HAP-1 (cell line): ENCODE data around the gene NF1.
"Not testable (repeated sequence)": the region's sequence is repeated elsewhere in the genome, so short reads cannot be mapped to it uniquely, and the experiment has no call there.

Experiments
- DNase-seq, 2 experiments: peaks; one replicate each; pipeline ENCODE4 v3.0.0-alpha.2; 2016 to 2020; ENCODE audit warnings: low spot score in 2 of 2
- H3K27me3 ChIP-seq: fragments of 250-450 bp; sonication (Bioruptor Pico); 2 replicates; pipeline ENCODE4 v1.5.1; 2020; ENCODE audit warnings: low read depth, mild to moderate bottlenecking, moderate library complexity
- H3K36me3 ChIP-seq: fragments of 250-450 bp; sonication (Bioruptor Pico); replicated peaks from 2 replicates; pipeline ENCODE4 v1.5.1; 2020; ENCODE audit warnings: mild to moderate bottlenecking
- H3K4me1 ChIP-seq: fragments of 250-450 bp; sonication (Bioruptor Pico); 2 replicates; pipeline ENCODE4 v1.5.1; 2020; ENCODE audit warnings: mild to moderate bottlenecking
- H3K4me3 ChIP-seq: fragments of 250-450 bp; sonication (Bioruptor Pico); 2 replicates; pipeline ENCODE4 v1.5.1; 2020; ENCODE audit warnings: mild to moderate bottlenecking, moderate library complexity
- H3K9me3 ChIP-seq: fragments of 250-450 bp; sonication (Bioruptor Pico); 2 replicates; pipeline ENCODE4 v1.5.1; 2020; ENCODE audit warnings: mild to moderate bottlenecking, moderate library complexity
- in situ Hi-C: fragments of 300-500 bp; cut with MboI; formaldehyde crosslinking; loops from 3 replicates; pipeline ENCODE4 v1.14.3; 2020; ENCODE audit warnings: low sequenced_read_pairs, inconsistent platforms, mixed read lengths

Gene NF1

GRCh38 chr17:31249835-31250141 lies 155.0 kb downstream of the NF1 start:
- no peak overlapping the region for H3K4me3 ChIP-seq
- DNase-seq, result no peak
- no peaks in the 10 kb centered on the region for H3K27me3 ChIP-seq
- peaks cover 4% of the 10 kb centered on the region for H3K4me1 ChIP-seq
- peaks cover 7% of the 10 kb centered on the region for H3K36me3 ChIP-seq
- in situ Hi-C loops, result no loop called here
- no peaks in the 10 kb centered on the region for H3K9me3 ChIP-seq

- Histone ChIP-seq H3K4me3 (no peak overlapping the region), H3K27me3 (no peaks in the 10 kb centered on the region), H3K9me3 (no peaks in the 10 kb centered on the region), H3K4me1 (peaks cover 4% of the 10 kb centered on the region), H3K36me3 (peaks cover 5% of the 10 kb centered on the region)
- in situ Hi-C loops, result no loop called here
- DNase-seq, result no peak
Measured at GRCh38 chr17:31250229-31250628, 155.5 kb downstream of the NF1 start.

- Histone ChIP-seq H3K4me3 (no peak overlapping the region), H3K9me3 (no peaks in the 10 kb centered on the region), H3K4me1 (no peaks in the 10 kb centered on the region), H3K36me3 (peaks cover 5% of the 10 kb centered on the region), H3K27me3 (no peaks in the 10 kb centered on the region)
- no peak for DNase-seq
- in situ Hi-C loops, result no loop called here
Measured at GRCh38 chr17:31251105-31251969, 156.6 kb downstream of the NF1 start.

GRCh38 chr17:31251970-31252328 lies 157.2 kb downstream of the NF1 start:
- peaks cover 5% of the 10 kb centered on the region for H3K36me3 ChIP-seq
- no peak overlapping the region for H3K4me3 ChIP-seq
- DNase-seq, result no peak
- H3K9me3 ChIP-seq, result no peaks in the 10 kb centered on the region
- no peaks in the 10 kb centered on the region for H3K4me1 ChIP-seq
- H3K27me3 ChIP-seq, result no peaks in the 10 kb centered on the region
- in situ Hi-C loops, result no loop called here

- in situ Hi-C loops, result no loop called here
Measured at GRCh38 chr17:31252741-31253140, 158.0 kb downstream of the NF1 start.

GRCh38 chr17:31254654-31255053 lies 159.9 kb downstream of the NF1 start:
- H3K36me3 ChIP-seq, result 0 out of 2 replicates have a peak, but pooled peaks cover 3% of the 10 kb centered on the region
- no peaks in the 10 kb centered on the region for H3K4me1 ChIP-seq
- no peak overlapping the region for H3K4me3 ChIP-seq
- no peaks in the 10 kb centered on the region for H3K27me3 ChIP-seq
- H3K9me3 ChIP-seq, result no peaks in the 10 kb centered on the region
- in situ Hi-C loops, result no loop called here
- DNase-seq, result no peak

More at GRCh38 chr17:31252741-31253140, 158.0 kb downstream of the NF1 start:
- H3K9me3 ChIP-seq, result no peaks in the 10 kb centered on the region
- no peaks in the 10 kb centered on the region for H3K4me1 ChIP-seq
- no peak for DNase-seq
- peaks cover 5% of the 10 kb centered on the region for H3K36me3 ChIP-seq
- H3K27me3 ChIP-seq, result no peaks in the 10 kb centered on the region
- H3K4me3 ChIP-seq, result no peak overlapping the region

- Histone ChIP-seq H3K4me1 (no peaks in the 10 kb centered on the region), H3K9me3 (no peaks in the 10 kb centered on the region), H3K36me3 (peaks cover 12% of the 10 kb centered on the region), H3K4me3 (no peak overlapping the region), H3K27me3 (no peaks in the 10 kb centered on the region)
- DNase-seq, result no peak
- in situ Hi-C loops, result no loop called here
Measured at GRCh38 chr17:31256936-31257335, 162.2 kb downstream of the NF1 start.

GRCh38 chr17:31260151-31260550 lies 165.4 kb downstream of the NF1 start:
- Histone ChIP-seq H3K4me3 (no peak overlapping the region), H3K4me1 (no peaks in the 10 kb centered on the region), H3K9me3 (no peaks in the 10 kb centered on the region), H3K36me3 (peaks cover 13% of the 10 kb centered on the region), H3K27me3 (no peaks in the 10 kb centered on the region)
- DNase-seq, result no peak
- in situ Hi-C loops, result no loop called here

GRCh38 chr17:31261601-31262000 lies 166.8 kb downstream of the NF1 start:
- Histone ChIP-seq H3K4me1 (no peaks in the 10 kb centered on the region), H3K9me3 (no peaks in the 10 kb centered on the region), H3K27me3 (no peaks in the 10 kb centered on the region), H3K4me3 (no peak overlapping the region), H3K36me3 (peaks cover 26% of the 10 kb centered on the region)
- no peak for DNase-seq
- in situ Hi-C loops, result no loop called here

GRCh38 chr17:31262923-31263322 lies 168.1 kb downstream of the NF1 start:
- H3K27me3 ChIP-seq, H3K4me1 ChIP-seq, H3K4me3 ChIP-seq, in situ Hi-C loops, DNase-seq, H3K9me3 ChIP-seq: not testable (repeated sequence)
- peaks cover 29% of the 10 kb centered on the region for H3K36me3 ChIP-seq

GRCh38 chr17:31266042-31266441 lies 171.3 kb downstream of the NF1 start:
- DNase-seq, result no peak
- in situ Hi-C loops, result no loop called here

GRCh38 chr17:31269036-31269577 lies 174.3 kb downstream of the NF1 start:
- in situ Hi-C loops, result no loop called here

More at GRCh38 chr17:31266042-31266441, 171.3 kb downstream of the NF1 start:
- peaks cover 26% of the 10 kb centered on the region for H3K36me3 ChIP-seq
- H3K27me3 ChIP-seq, result no peaks in the 10 kb centered on the region
- no peak overlapping the region for H3K4me3 ChIP-seq
- H3K9me3 ChIP-seq, result no peaks in the 10 kb centered on the region
- H3K4me1 ChIP-seq, result peaks cover 15% of the 10 kb centered on the region

GRCh38 chr17:31269578-31269983 lies 174.8 kb downstream of the NF1 start:
- Histone ChIP-seq H3K36me3 (peaks cover 26% of the 10 kb centered on the region), H3K4me3 (no peak overlapping the region), H3K27me3 (no peaks in the 10 kb centered on the region), H3K9me3 (no peaks in the 10 kb centered on the region), H3K4me1 (peaks cover 15% of the 10 kb centered on the region)
- in situ Hi-C loops, result no loop called here
- DNase-seq, result peak in 1 of 2 experiments; percentile 56

More at GRCh38 chr17:31269036-31269577, 174.3 kb downstream of the NF1 start:
- no peak overlapping the region for H3K4me3 ChIP-seq
- no peaks in the 10 kb centered on the region for H3K27me3 ChIP-seq
- no peaks in the 10 kb centered on the region for H3K9me3 ChIP-seq
- H3K36me3 ChIP-seq, result peaks cover 26% of the 10 kb centered on the region
- DNase-seq, result peak in 1 of 2 experiments; percentile 46
- H3K4me1 ChIP-seq, result peaks cover 15% of the 10 kb centered on the region

GRCh38 chr17:31272236-31272635 lies 177.5 kb downstream of the NF1 start:
- in situ Hi-C loops, result no loop called here
- Histone ChIP-seq H3K27me3 (no peaks in the 10 kb centered on the region), H3K36me3 (peaks cover 12% of the 10 kb centered on the region), H3K4me1 (peaks cover 15% of the 10 kb centered on the region), H3K9me3 (no peaks in the 10 kb centered on the region), H3K4me3 (no peak overlapping the region)
- DNase-seq, result no peak
